ENCODE measurements around the gene SYT14.
"Not testable (repeated sequence)": the region's sequence is repeated elsewhere in the genome, so short reads cannot be mapped to it uniquely, and the experiment has no call there.

Gene SYT14

DNA sequence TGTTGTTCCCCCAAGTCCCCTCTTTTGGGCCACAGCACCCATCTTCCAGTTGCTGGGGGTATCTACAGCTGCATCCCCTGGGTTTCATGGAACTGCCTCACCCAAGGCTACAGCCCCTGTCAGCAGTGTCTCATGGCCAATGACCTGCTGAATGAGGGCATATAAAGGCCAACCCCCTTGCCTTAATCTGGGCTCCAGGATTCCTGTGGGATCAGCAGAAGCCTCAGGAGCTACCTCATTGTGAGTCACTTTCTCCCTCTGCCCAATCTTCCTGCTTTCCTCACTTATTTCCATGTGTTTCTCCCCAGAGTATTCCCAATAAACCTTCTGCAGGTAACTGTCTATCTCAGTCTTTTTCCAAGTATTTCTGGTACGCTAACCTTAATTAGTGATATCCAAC, 37.3 kb upstream of the SYT14 start:
- Histone ChIP-seq H3K4me3 (ENCODE audit: insufficient read depth, low read length, poor library complexity, severe bottlenecking) (no peak overlapping the region), H3K9ac (ENCODE audit: low read length) (no peak overlapping the region), H3K27ac (ENCODE audit: low read depth, low read length) (no peak overlapping the region), H3K36me3 (ENCODE audit: low read length) (no peaks in the 10 kb centered on the region), H3K9me2 (replicated peaks; ENCODE audit: insufficient read depth, low read length) (no peaks in the 10 kb centered on the region), H2AFZ (ENCODE audit: low read depth, low read length, severe bottlenecking) (no peak overlapping the region), H3K9me3 (ENCODE audit: insufficient read depth, low read length) (no peaks in the 10 kb centered on the region), H3K79me2 (ENCODE audit: insufficient read depth, low read length) (no peaks in the 10 kb centered on the region), H3F3A (ENCODE audit: insufficient read depth) (no peaks in the 10 kb centered on the region), H3K4me2 (ENCODE audit: low read depth, low read length, poor library complexity, severe bottlenecking) (no peak overlapping the region), H3K27me3 (ENCODE audit: low read length) (no peaks in the 10 kb centered on the region), H4K20me1 (ENCODE audit: low read depth, low read length) (no peaks in the 10 kb centered on the region)
- TF ChIP-seq, protein P1, sequence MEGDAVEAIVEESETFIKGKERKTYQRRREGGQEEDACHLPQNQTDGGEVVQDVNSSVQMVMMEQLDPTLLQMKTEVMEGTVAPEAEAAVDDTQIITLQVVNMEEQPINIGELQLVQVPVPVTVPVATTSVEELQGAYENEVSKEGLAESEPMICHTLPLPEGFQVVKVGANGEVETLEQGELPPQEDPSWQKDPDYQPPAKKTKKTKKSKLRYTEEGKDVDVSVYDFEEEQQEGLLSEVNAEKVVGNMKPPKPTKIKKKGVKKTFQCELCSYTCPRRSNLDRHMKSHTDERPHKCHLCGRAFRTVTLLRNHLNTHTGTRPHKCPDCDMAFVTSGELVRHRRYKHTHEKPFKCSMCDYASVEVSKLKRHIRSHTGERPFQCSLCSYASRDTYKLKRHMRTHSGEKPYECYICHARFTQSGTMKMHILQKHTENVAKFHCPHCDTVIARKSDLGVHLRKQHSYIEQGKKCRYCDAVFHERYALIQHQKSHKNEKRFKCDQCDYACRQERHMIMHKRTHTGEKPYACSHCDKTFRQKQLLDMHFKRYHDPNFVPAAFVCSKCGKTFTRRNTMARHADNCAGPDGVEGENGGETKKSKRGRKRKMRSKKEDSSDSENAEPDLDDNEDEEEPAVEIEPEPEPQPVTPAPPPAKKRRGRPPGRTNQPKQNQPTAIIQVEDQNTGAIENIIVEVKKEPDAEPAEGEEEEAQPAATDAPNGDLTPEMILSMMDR (IDR thresholded peaks at IDR 0.05; ENCODE audit: insufficient read depth, low read length, poor library complexity, severe bottlenecking), result no peak
- no peak for TF ChIP-seq EZH2phosphoT487 (conservative IDR thresholded peaks at IDR 0.05; ENCODE audit: low read length)

- Histone ChIP-seq H3K4me2 (ENCODE audit: low read depth, low read length, poor library complexity, severe bottlenecking) (no peak overlapping the region), H3K79me2 (ENCODE audit: insufficient read depth, low read length) (no peaks in the 10 kb centered on the region), H3K9me3 (ENCODE audit: insufficient read depth, low read length) (no peaks in the 10 kb centered on the region), H2AFZ (ENCODE audit: low read depth, low read length, severe bottlenecking) (no peak overlapping the region), H3K9ac (ENCODE audit: low read length) (no peak overlapping the region), H4K20me1 (ENCODE audit: low read depth, low read length) (no peaks in the 10 kb centered on the region), H3K27me3 (ENCODE audit: low read length) (no peaks in the 10 kb centered on the region), H3F3A (ENCODE audit: insufficient read depth) (no peaks in the 10 kb centered on the region), H3K4me3 (ENCODE audit: insufficient read depth, low read length, poor library complexity, severe bottlenecking) (no peak overlapping the region), H3K36me3 (ENCODE audit: low read length) (no peaks in the 10 kb centered on the region), H3K9me2 (replicated peaks; ENCODE audit: insufficient read depth, low read length) (no peaks in the 10 kb centered on the region), H3K27ac (ENCODE audit: low read depth, low read length) (no peak overlapping the region)
- no peak for TF ChIP-seq EZH2phosphoT487 (conservative IDR thresholded peaks at IDR 0.05; ENCODE audit: low read length)
- TF ChIP-seq, protein P1 (IDR thresholded peaks at IDR 0.05; ENCODE audit: insufficient read depth, low read length, poor library complexity, severe bottlenecking), result no peak
These were observed 36.8 kb upstream of the SYT14 start for GRCh38 chr1:209901211-209901610.

DNA sequence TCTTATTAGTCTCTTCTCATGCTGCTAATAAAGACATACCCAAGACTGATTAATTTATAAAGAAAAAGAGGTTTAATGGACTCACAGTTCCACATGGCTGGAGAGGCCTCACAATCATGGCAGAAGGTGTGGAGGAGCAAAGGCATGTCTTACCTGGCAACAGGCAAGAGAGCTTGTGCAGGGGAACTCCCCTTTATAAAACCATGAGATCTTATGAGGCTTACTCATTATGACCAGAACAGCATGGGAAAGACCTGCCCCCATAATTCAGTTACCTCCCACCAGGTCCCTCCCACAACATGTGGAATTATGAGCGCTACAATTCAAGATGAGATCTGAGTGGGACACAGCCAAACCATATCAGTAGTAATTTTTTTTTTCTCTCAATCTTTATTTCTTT, 33.2 kb upstream of the SYT14 start:
- H3K27ac ChIP-seq (ENCODE audit: low read depth, low read length); H2AFZ ChIP-seq (ENCODE audit: low read depth, low read length, severe bottlenecking); H3F3A ChIP-seq (ENCODE audit: insufficient read depth); H3K36me3 ChIP-seq (ENCODE audit: low read length); H3K9me2 ChIP-seq (replicated peaks; ENCODE audit: insufficient read depth, low read length); H3K9me3 ChIP-seq (ENCODE audit: insufficient read depth, low read length); H3K9ac ChIP-seq (ENCODE audit: low read length); H3K4me2 ChIP-seq (ENCODE audit: low read depth, low read length, poor library complexity, severe bottlenecking); H4K20me1 ChIP-seq (ENCODE audit: low read depth, low read length); H3K4me3 ChIP-seq (ENCODE audit: insufficient read depth, low read length, poor library complexity, severe bottlenecking); H3K79me2 ChIP-seq (ENCODE audit: insufficient read depth, low read length); H3K27me3 ChIP-seq (ENCODE audit: low read length): not testable (repeated sequence)

DNA sequence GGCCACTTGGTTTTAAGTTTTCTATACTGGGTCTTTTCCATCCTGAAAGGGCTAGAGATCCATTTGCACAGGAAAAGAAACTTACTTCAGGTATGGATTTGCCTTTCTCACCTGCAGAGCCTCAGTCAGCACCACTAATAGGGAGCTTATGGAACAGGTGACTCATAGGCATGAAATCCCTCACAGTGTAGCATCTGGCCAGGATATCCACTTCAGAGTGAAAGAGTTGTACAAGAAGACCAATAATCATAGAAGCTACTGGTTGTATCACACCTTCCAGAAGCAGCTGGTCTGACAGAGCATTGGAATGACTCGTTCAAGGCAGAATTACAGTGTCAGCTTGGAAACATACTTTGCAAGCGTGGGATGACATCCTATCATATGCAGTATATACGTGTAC, 26.3 kb upstream of the SYT14 start:
- no peaks in the 10 kb centered on the region for H3K9me2 ChIP-seq (replicated peaks; ENCODE audit: insufficient read depth, low read length)
- H3K9me3 ChIP-seq (ENCODE audit: insufficient read depth, low read length), result no peaks in the 10 kb centered on the region
- no peaks in the 10 kb centered on the region for H3K36me3 ChIP-seq (ENCODE audit: low read length)
- H3K27me3 ChIP-seq (ENCODE audit: low read length), result no peaks in the 10 kb centered on the region
- no peaks in the 10 kb centered on the region for H4K20me1 ChIP-seq (ENCODE audit: low read depth, low read length)
- H3K79me2 ChIP-seq (ENCODE audit: insufficient read depth, low read length), result no peaks in the 10 kb centered on the region
- no peaks in the 10 kb centered on the region for H3F3A ChIP-seq (ENCODE audit: insufficient read depth)
- no peak overlapping the region for H2AFZ ChIP-seq (ENCODE audit: low read depth, low read length, severe bottlenecking)
- no peak overlapping the region for H3K9ac ChIP-seq (ENCODE audit: low read length)
- no peak overlapping the region for H3K4me3 ChIP-seq (ENCODE audit: insufficient read depth, low read length, poor library complexity, severe bottlenecking)
- no peak overlapping the region for H3K4me2 ChIP-seq (ENCODE audit: low read depth, low read length, poor library complexity, severe bottlenecking)
- TF ChIP-seq, protein P1 (IDR thresholded peaks at IDR 0.05; ENCODE audit: insufficient read depth, low read length, poor library complexity, severe bottlenecking), result no peak
- TF ChIP-seq EZH2phosphoT487 (conservative IDR thresholded peaks at IDR 0.05; ENCODE audit: low read length), result no peak
- H3K27ac ChIP-seq (ENCODE audit: low read depth, low read length), result no peak overlapping the region
